Esophagus squamous epithelium (tissue), 5 donors: ENCODE results near the gene TOP2A. TPM values are rescaled to one million over a fixed set of nuclear protein-coding genes. Genes with fewer than 3 reads are reported as not detected.

ENCODE experiments used
- DNase-seq: peaks from one replicate; lab custom pipeline; 2025; lab: John Stamatoyannopoulos, UW
- H3K27ac ChIP-seq, 4 donors: fragments of 200-600 bp; sonication (generic); one replicate each; pipeline ENCODE4 v1.5.1; 2016 to 2019; ENCODE audit warnings: mild to moderate bottlenecking in 1 of 4
- H3K27me3 ChIP-seq, 4 donors: fragments of 200-600 bp; sonication (generic); 1 replicate in 3 of 4; 2 replicates in 1 of 4; pipeline versions ENCODE4 v1.5.1 to v1.6.0; 2017 to 2021; ENCODE audit warnings: antibody characterized with exemption in 1 of 4
- H3K36me3 ChIP-seq, 3 donors: fragments of 200-600 bp; sonication (generic); one replicate each; pipeline ENCODE4 v1.5.1; 2016 to 2019
- H3K4me1 ChIP-seq, 3 donors: fragments of 200-600 bp; sonication (generic); one replicate each; pipeline ENCODE4 v1.5.1; 2017 to 2019
- H3K4me3 ChIP-seq, 4 donors: fragments of 200-600 bp; sonication (generic); 1 replicate in 3 of 4; 2 replicates in 1 of 4; pipeline ENCODE4 v1.5.1; 2016 to 2019; ENCODE audit warnings: mild to moderate bottlenecking in 2 of 4, moderate library complexity in 1 of 4
- H3K9me3 ChIP-seq, 3 donors: fragments of 200-600 bp; sonication (generic); one replicate each; pipeline ENCODE4 v1.5.1; 2016 to 2019
- POLR2A ChIP-seq, 4 donors: fragments of 450-650 bp; IDR thresholded peaks; one replicate each; pipeline ENCODE4 v1.6.1; 2017; ENCODE audit warnings: antibody characterized with exemption in 4 of 4, mild to moderate bottlenecking in 4 of 4, moderate library complexity in 3 of 4
- WGBS, 2 donors: methylation state at CpG; one replicate each; pipeline ENCODE4 v1.1.5; 2018; 5-methylcytosine and 5-hydroxymethylcytosine counted together
- intact Hi-C: fragments of 100-400 bp; cut with DNase I; formaldehyde crosslinking; loops from one replicate; pipeline ENCODE4 v1.15.0; 2022
- total RNA-seq, 4 donors: library from RNA; depleted of rRNA; stranded (reverse); fragments of >200 nt; gene quantifications; one replicate each; pipeline ENCODE4 v1.1.0, GENCODE V29; 2016
- TF ChIP-seq, protein P1 (sequence below), 6 experiments: fragments of 450-650 bp in 4 of 6; fragments of 200-600 bp in 2 of 6; sonication (generic) in 2 of 6; IDR thresholded peaks; one replicate each; pipeline ENCODE4 v1.5.1; 2016 to 2019; ENCODE audit warnings: antibody characterized with exemption in 6 of 6, mild to moderate bottlenecking in 4 of 6, moderate library complexity in 4 of 6
- donor health status: DM: yes; HTN: yes; CAD: no.

The TOP2A gene
- total RNA-seq, 4 donors from 2014 or later = 24.9 to 87.1 (median 50.6) TPM

DNA sequence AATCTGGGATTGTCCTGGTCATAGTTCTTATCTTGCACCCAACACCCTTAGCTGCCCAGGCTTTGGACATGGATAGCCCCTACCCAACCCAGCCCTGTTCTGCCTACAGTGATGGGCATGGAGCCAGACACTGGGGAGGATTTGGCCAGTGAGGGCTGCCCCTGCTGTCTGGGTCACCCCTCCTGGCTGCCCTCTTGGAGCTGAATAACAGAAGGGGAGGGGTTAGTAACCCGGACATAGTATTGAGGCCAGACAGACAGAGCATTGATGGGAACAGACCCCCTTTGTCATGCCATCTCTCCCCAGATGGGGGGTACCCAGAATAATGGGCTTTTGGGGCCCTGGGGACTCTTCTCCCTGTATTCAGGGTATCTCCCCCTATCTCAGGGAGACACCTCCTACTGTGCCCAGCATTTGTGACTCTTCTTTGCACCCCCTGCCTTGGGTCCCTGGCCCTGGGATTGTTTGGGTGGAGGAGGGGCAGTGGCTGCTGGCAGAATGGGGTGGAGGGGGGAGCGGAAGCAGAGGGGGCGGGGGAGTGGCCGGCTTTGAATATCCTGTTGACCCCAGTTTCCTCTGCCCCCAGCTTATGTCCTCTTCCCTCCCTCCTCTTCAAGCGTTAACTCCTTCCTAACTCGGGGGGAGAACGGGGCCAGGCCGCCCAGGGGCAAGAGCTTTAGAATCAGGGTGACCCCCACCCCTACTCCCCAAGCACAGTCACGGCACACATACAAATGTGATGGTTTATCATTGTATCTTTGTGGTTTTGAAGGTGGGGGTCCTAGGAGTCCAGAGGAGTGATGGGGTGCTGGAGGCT is 70.2 kb downstream of the TOP2A start:
- no peaks in the 10 kb centered on the region for H3K27me3 ChIP-seq
- peaks cover 0 to 20% (median 7%) of the 10 kb centered on the region in 3 donors for H3K36me3 ChIP-seq
- 59 to 73% methylated on average over 4 to 8 of the region's 9 CpGs for WGBS, 2 donors
- peak overlapping the region in 2 of 4 donors; percentile 5 to 26 for H3K4me3 ChIP-seq
- intact Hi-C loops = no loop called here
- no peak for TF ChIP-seq POLR2A (IDR thresholded peaks at IDR 0.05)
- TF ChIP-seq, protein P1, sequence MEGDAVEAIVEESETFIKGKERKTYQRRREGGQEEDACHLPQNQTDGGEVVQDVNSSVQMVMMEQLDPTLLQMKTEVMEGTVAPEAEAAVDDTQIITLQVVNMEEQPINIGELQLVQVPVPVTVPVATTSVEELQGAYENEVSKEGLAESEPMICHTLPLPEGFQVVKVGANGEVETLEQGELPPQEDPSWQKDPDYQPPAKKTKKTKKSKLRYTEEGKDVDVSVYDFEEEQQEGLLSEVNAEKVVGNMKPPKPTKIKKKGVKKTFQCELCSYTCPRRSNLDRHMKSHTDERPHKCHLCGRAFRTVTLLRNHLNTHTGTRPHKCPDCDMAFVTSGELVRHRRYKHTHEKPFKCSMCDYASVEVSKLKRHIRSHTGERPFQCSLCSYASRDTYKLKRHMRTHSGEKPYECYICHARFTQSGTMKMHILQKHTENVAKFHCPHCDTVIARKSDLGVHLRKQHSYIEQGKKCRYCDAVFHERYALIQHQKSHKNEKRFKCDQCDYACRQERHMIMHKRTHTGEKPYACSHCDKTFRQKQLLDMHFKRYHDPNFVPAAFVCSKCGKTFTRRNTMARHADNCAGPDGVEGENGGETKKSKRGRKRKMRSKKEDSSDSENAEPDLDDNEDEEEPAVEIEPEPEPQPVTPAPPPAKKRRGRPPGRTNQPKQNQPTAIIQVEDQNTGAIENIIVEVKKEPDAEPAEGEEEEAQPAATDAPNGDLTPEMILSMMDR (IDR thresholded peaks at IDR 0.05) = no peak
- no peaks in the 10 kb centered on the region for H3K9me3 ChIP-seq
- DNase-seq = no peak
- H3K27ac ChIP-seq = peak overlapping the region; percentile 24 to 98 (median 94)
- H3K4me1 ChIP-seq = peaks cover 75 to 100% (median 82%) of the 10 kb centered on the region in 3 donors

- Histone ChIP-seq H3K36me3 (peaks cover 0 to 13% (median 0%) of the 10 kb centered on the region in 3 donors), H3K4me1 (peaks cover 75 to 99% (median 82%) of the 10 kb centered on the region in 3 donors), H3K9me3 (no peaks in the 10 kb centered on the region), H3K27ac (peak overlapping the region; percentile 86 to 98 (median 94)), H3K27me3 (no peaks in the 10 kb centered on the region), H3K4me3 (peak overlapping the region in 1 of 4 donors; percentile 84)
- WGBS, 2 donors = no CpG with 5 or more reads among the region's 1 CpG
- no peak for DNase-seq
- intact Hi-C loops = no loop called here
- TF ChIP-seq POLR2A (IDR thresholded peaks at IDR 0.05) = no peak
- TF ChIP-seq, protein P1 (IDR thresholded peaks at IDR 0.05) = no peak
These were observed 70.9 kb downstream of the TOP2A start for GRCh38 chr17:40346765-40347158.

DNA sequence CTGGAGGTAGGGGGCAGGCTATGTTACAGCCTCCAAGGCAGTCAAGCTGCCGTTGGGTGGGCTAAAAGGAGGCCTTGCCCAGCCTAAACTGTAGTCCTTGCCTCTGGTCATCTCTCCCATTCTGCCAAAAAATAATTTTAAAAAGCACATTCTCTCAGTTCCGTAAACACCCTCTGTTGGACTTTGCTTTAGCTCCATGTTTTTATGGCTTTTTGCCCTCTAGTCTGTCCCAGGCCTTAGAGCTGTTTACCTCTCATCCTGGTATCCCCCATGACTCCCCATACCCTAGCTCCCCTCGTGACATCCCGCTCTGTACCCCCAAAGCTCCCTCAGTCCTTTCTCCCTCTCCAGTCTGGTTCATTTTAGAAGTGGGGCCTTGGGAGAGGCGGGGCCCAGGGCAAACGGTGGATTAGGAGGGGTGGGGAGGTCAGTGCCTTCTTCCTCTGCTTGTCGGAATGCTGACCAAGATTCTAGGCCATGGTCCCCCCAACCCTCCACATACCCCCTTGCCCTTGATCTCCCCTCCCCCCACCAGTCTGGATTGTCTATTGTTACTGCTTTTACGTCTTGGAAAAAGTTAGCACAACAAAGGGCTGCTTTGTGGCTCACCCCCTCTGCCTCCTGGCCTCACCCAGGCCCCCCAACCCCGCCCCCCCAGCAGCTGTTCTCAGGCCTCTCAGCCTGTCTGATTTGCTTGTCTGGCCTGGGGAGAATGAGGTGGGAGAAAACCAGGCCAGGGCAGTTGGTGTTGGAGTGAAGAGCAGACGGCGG is 71.5 kb downstream of the TOP2A start:
- Histone ChIP-seq H3K4me3 (peak overlapping the region in 3 of 4 donors; percentile 71 to 84 (median 73)), H3K9me3 (no peaks in the 10 kb centered on the region), H3K27me3 (no peaks in the 10 kb centered on the region), H3K4me1 (peaks cover 75 to 99% (median 82%) of the 10 kb centered on the region in 3 donors), H3K27ac (peak overlapping the region; percentile 86 to 98 (median 94)), H3K36me3 (peaks cover 0 to 7% (median 0%) of the 10 kb centered on the region in 3 donors)
- DNase-seq = no peak
- TF ChIP-seq, protein P1 (IDR thresholded peaks at IDR 0.05) = no peak
- no peak for TF ChIP-seq POLR2A (IDR thresholded peaks at IDR 0.05)
- 43 to 48% methylated on average over 7 to 8 of the region's 11 CpGs for WGBS, 2 donors
- intact Hi-C loops = no loop called here

GRCh38 chr17:40345161-40345993 is 72.3 kb downstream of the TOP2A start:
- H3K9me3 ChIP-seq = no peaks in the 10 kb centered on the region
- peak overlapping the region; percentile 86 to 98 (median 94) for H3K27ac ChIP-seq
- peaks cover 0 to 5% (median 0%) of the 10 kb centered on the region in 3 donors for H3K36me3 ChIP-seq
- TF ChIP-seq, protein P1 (IDR thresholded peaks at IDR 0.05) = no peak
- peak in 1 of 4 donors; percentile 39 for TF ChIP-seq POLR2A (IDR thresholded peaks at IDR 0.05)
- no peaks in the 10 kb centered on the region for H3K27me3 ChIP-seq
- H3K4me1 ChIP-seq = peaks cover 77 to 99% (median 81%) of the 10 kb centered on the region in 3 donors
- peak overlapping the region; percentile 22 to 84 (median 72) for H3K4me3 ChIP-seq
- 0 to 1% methylated on average over 2 to 20 of the region's 45 CpGs for WGBS, 2 donors
- DNase-seq = no peak
- intact Hi-C loops = no loop called here
